ENCODE measurements around the gene MEX3C.

The MEX3C gene

DNA sequence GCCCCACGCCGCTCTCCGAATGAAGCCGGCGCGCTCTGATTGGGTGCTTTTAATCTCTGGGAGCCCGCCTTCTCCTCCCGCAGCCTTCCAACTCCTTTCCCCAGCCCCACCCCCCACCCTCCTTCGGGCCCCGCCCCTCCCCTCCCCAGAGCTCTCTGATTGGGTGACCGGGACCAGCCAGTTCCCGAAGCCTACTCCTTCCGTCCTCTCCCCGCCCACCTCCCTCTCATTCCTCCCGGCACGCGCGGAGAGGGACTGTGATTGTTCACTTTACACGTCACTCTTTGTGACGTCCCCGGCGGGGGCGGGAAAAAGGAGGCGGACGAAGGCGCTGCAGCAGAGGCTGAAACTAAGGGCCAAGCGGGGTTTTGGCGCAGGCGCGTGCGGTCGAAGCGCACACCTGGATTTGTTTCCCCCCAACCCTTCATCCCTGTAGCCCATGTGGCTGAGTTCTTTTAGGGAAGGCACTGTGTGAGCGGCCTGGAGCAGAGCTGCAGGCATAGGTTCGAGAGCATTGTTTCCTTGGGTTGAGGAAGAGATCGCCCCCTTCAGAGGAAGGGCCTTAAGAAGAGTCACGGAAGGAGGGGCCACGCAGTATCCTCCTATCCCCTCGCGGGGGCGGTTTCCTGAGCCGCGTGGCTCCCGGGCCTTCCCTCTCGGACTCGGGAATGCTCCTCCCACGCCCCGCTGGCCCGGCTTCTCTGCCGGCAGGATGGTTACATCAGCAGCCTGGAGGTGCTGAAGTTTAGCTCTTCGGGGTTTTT lies at the start of gene MEX3C:
TSS of gene MEX3C (minus strand) at position 21 of the 764 bp plus-strand sequence. CDS start 361 bp downstream, outside the sequence.
- peak; percentile 99 for DNase-seq

DNA sequence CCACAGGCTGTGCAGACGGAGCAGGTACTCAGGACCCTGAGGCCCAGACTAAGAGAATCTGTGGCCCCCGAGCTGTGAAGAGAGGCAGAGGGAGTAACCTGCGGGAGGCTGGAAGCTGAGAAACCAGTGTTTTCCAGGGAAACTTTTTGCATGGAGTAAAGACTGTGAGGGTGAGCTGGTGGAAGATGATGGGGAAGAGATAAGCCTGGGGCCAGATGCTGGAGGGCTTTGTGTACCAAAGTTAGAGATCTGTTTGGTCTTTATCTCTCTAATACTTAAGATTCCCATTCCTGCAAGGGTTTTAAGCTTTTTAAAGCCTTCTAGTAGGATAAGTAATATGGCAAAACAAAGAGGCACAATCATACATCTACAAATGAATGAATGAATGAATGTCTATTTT lies 43.7 kb upstream of the MEX3C start:
- no peak for DNase-seq

GRCh38 chr18:51236225-51236624 lies 38.7 kb upstream of the MEX3C start:
- DNase-seq, result peak; percentile 18

DNA sequence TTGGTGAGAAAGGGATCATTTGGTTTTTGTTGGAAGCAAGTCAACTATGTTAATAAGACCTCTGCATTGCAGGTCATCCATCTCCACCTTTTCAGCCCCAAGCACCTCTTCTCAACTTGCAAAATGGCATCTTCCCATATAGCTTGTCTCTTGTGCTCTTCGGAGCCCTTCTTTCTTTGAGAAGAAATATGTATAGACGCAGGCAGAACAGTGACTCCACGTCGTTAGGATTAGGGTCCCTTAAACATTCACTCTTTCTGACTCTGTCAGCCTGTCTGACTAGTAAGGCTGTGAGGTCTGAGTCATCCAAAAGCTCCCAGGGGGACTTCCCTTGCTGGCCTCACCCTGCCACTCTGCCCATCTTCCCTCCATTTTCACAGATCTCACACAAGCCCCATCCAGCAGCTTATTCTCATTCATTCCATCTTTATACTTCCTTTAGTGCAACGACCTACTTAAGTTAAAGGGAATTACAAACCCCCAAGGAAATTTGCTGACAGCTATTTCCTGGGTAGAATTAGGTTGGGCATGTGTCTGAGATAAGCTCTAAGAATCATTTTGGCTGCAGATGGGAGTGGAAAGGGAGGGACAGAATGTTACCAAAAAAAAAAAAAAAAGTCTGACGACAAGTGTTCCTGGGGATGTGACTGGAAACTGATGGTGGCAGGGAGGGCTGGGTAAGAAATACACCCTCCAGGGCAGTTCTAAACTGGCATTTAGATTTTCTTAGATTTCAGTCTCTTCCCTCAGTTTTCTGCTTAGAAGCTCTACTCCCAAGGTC lies 37.7 kb upstream of the MEX3C start:
- peak; percentile 11 for DNase-seq

GRCh38 chr18:51234117-51235008 lies 36.9 kb upstream of the MEX3C start:
- no peak for DNase-seq

- no peak for DNase-seq
Measured at GRCh38 chr18:51229328-51229727, 31.8 kb upstream of the MEX3C start.

DNA sequence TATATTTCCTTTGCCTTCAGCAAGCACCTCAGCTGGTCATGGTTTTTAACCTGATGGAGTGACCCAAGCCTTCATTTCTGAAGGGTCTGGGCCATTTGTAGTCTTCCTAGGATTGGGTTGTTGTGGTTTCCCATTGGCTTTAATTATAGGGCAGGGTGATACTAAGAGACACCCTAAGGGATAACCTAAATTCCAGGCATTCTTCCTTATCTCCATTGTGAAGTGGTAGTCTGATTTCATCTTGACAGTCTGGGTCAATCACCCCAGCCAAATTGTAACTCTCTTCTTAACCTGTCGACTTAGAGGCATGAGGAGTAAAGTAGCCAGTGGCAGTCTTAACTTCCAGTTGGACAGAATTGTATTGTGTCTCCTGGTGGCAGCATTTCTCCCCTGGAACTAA lies 30.2 kb upstream of the MEX3C start:
- DNase-seq, result no peak

DNA sequence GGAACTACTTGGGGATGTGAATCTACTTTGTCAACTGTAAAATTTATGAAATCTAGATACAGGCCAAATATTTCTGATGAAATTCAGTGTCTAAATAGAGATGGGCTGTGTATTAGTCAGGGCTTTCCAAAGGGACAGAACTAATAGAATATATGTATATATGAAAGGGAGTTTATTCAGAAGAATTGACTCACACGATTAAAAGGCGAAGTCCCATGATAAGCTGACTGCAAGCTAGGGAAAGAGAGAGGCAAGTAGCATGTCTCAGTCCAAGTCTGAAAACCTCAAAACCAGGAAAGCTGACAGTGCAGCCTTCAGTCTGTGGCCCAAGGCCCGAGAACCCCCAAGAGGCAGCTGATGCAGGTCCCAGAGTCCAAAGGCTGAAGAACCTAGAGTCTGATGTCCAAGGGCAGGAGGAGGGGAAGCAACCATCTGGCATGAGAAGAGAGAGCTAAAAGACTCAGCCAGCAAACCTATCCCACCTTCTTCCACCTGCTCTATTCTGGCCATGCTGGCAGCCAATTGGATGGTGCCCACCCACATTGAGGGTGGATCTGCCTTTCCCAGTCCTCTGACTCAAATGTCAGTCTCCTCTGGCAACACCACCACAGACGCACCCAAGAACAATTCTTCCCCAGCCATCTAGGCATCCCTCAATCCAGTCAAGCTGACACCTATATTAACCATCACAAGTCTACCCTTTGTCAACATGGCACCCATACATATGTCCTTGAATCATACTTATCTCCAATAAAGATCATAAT lies 29.3 kb upstream of the MEX3C start:
- DNase-seq, result no peak

- DNase-seq, result no peak
Measured at GRCh38 chr18:51226068-51226467, 28.6 kb upstream of the MEX3C start.

DNA sequence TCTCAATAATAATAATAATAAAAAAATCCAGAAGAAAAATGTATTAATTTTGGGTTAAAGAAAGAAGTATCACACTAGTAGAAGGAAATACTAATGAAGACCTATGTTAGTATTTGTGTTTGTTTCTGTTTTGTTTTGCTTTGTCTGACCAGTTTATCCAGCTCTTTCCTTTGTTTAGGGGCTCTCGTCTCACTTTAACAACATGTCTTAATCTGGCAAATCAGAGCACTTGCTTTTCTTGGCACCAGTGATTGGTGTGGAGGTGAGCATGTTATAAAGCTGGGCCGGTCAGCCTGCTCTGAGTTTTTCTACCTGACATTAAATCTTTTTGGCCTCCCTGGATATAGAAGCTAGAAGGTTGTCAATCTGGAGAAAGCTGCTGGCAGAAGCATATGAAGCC lies 15.1 kb upstream of the MEX3C start:
- DNase-seq, result no peak

- DNase-seq, result no peak
Measured at GRCh38 chr18:51211552-51211951, 14.1 kb upstream of the MEX3C start.

DNA sequence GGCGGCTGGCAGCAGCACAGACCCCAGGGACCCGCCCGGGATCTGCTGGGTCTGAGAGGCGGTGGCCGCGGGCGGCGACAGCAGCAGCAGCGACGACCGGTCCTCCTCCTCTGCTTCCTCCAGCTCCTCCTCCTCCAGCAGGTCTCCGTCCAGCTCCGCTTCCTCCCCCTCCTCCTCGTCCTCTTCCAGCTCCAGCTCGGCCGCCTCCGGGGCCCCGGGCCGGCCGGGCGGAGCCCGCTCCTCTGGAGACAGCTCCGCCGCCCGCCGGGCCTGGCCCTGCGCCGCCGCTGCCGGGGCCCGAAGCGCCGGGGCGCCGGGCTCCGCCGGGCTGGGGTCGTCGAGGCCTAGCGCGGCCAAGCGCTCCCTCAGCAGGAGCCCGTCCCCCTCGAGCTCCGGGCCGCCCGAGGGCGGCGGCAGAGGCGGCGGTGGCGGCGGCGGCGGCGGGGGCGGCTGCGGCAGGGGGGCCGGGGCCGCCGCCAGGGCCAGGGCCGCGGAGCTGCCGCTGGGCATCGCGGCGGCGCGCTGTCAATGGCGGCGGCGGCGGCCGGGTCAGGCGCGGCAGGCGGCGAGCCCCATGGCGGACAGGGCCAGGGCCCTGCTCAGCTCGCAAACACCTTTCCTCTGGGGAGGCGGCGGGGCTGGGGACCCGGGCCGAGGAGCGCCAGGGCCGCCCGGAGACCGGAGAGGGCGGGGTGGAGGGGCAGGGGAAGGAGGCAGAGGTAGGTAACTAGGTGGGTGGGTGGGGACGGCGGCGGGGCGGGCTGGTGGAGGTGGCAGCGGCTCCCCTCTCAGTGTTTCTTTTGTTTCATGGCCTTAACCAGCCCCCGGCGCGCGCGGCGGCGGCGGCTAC lies 445 bp downstream of the MEX3C start:
- DNase-seq, result peak; percentile 48

DNA sequence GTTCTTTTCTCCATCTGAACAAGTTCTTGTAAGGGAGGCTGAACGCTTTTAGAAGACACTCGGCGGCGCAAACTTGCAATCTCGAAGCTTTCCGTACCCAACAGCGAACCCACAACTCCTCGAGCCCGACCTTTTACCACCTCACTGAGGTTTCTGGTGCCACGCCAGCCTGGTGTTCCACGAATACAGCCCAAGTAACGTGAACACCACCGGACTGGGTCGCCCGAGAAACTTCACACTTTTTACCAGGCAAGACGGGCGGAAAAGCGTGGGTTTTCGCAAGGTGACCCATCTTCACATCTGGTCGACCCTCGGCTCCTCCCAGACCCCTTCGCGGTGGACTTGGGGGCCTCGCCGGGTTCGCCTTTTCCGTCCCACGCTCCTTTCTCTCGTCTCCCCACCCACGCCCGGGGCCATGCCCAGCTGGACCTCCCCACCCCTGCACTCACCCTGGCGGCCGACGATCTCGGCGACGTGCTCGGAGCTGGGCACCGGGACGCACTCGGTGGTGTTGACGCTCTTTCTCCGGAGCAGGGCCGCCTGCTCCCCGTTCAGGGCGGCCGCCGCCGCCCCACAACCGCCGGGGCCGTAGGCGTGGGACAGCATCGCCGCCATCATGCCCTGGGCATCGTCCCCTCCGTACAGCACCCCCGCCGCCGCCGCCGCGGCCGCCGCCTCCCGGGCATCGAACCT lies 1.2 kb downstream of the MEX3C start:
- peak; percentile 8 for DNase-seq

DNA sequence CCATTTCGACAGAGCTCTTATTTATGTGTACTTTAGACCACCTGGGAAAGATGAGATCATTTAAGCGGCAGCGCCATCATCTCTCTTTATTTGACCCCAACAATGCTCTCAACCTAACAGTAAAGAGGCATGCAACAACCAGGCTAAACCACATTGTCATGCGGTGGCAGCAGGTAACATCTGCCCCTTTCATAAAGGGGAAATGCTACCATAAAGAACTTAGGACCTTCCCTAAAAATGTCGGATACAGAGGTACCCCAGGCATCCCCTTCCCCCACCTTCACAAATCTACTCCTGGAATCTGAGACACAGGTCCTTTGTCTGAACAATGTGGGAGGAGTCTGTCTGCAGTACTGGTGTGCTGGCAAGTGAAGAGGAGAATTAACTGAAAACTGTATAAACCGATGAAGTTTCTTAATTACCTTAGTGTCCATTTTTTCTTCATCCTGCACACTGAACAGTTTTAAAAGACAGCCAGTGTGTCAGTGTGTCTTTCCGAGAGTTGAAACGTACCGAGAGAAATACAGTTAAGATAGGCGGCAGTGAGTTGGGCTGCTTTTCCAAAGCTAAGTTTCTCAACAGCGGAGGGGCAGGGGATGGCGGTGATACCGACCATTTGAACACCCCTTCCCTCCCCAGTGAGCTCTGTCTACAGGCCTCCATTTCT lies 1.9 kb downstream of the MEX3C start:
- peak; percentile 56 for DNase-seq

- DNase-seq, result no peak
Measured at GRCh38 chr18:51195086-51195450, 2.4 kb downstream of the MEX3C start.

DNA sequence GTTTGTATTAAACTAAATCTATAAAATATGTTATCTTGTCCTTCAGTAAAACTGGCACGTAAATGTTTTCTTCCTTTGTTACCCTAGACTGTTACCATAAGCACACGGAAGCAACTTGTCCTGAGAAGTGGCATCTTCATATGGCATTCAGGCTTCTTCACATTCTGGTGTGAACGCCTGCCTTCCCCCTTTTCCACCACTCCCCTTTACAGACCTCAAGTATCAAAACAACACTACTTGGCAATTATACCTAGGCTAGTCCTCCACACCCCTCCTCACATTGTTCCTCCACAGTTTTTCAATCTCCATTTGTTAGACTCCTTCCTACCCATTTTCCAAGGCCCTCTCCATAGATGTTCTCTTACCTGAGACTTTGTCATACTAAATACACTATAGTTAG lies 2.9 kb downstream of the MEX3C start:
- peak; percentile 3 for DNase-seq

DNA sequence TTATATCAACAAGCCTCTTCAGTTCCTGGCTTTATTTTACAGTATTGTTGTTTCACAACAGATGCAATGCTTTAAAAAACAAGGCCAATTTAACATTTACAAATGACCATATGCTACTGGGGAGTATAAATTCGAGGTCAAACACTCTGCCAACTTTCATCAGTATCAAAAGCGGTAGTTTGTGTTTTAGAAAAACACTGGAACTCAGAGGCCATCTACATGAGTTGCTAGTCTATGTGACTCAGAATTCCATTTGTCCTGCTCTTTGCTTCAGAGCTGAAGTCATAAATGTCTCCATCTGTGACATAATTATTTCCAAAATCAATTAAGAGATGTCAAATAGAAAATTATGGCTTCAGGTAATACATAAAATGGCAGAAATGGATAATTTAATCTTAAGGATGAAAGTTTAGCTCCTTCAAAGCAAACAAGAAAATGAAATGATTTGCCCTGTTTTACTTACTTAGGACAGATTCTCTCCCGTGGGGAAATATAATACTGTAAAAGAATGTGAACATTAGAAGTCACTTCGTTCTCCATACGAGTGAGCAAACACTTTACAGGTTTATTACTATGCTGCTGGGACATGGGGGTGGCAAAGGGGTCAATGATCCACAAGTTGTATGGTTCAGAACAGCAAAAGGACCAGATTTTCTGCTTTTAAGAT lies 3.7 kb downstream of the MEX3C start:
- peak; percentile 13 for DNase-seq

GRCh38 chr18:51192696-51193095 lies 4.8 kb downstream of the MEX3C start:
- no peak for DNase-seq

- no peak for DNase-seq
Measured at GRCh38 chr18:51192026-51192425, 5.5 kb downstream of the MEX3C start.
